Panc1 (cell line): ENCODE measurements around the gene SLC39A7.
A peak's percentile ranks its signal among the peaks of the same experiment; 100 is the strongest.

Source experiments
- CTCF ChIP-seq: fragments of 450-650 bp; IDR thresholded peaks from 2 replicates; pipeline ENCODE4 v1.5.1; 2017; ENCODE audit warnings: mild to moderate bottlenecking
- POLR2AphosphoS5 ChIP-seq: IDR thresholded peaks from 2 replicates; pipeline ENCODE4 v1.6.1; 2012; ENCODE audit warnings: mild to moderate bottlenecking, low read depth, low read length, moderate library complexity
- SIN3A ChIP-seq: IDR thresholded peaks from 2 replicates; pipeline ENCODE4 v1.6.1; 2012; ENCODE audit warnings: low read depth, mild to moderate bottlenecking, low read length, moderate library complexity, borderline replicate concordance; ENCODE audit not compliant: insufficient read depth
- TCF7L2 ChIP-seq: IDR thresholded peaks from 2 replicates; pipeline ENCODE4 v1.6.1; 2011; ENCODE audit warnings: mild to moderate bottlenecking, low read depth, low read length, inconsistent platforms
- TF ChIP-seq, protein P1 (sequence below), 2 experiments: IDR thresholded peaks; 2 replicates each; pipeline ENCODE4 v1.6.1; 2011 to 2012; ENCODE audit warnings: low read depth in 2 of 2, control low read depth in 1 of 2, low read length in 1 of 2, mild to moderate bottlenecking in 1 of 2, moderate library complexity in 1 of 2; ENCODE audit not compliant: insufficient read depth in 1 of 2

GRCh38 chr6:33247977-33248642, 47.4 kb downstream of the SLC39A7 start:
- TF ChIP-seq POLR2AphosphoS5 (0 out of 2 replicates have a peak, but pooled peaks have one; percentile 36), CTCF (peak; percentile 95), SIN3A (0 out of 2 replicates have a peak, but pooled peaks have one; percentile 77), TCF7L2 (no peak)
- TF ChIP-seq, protein P1, sequence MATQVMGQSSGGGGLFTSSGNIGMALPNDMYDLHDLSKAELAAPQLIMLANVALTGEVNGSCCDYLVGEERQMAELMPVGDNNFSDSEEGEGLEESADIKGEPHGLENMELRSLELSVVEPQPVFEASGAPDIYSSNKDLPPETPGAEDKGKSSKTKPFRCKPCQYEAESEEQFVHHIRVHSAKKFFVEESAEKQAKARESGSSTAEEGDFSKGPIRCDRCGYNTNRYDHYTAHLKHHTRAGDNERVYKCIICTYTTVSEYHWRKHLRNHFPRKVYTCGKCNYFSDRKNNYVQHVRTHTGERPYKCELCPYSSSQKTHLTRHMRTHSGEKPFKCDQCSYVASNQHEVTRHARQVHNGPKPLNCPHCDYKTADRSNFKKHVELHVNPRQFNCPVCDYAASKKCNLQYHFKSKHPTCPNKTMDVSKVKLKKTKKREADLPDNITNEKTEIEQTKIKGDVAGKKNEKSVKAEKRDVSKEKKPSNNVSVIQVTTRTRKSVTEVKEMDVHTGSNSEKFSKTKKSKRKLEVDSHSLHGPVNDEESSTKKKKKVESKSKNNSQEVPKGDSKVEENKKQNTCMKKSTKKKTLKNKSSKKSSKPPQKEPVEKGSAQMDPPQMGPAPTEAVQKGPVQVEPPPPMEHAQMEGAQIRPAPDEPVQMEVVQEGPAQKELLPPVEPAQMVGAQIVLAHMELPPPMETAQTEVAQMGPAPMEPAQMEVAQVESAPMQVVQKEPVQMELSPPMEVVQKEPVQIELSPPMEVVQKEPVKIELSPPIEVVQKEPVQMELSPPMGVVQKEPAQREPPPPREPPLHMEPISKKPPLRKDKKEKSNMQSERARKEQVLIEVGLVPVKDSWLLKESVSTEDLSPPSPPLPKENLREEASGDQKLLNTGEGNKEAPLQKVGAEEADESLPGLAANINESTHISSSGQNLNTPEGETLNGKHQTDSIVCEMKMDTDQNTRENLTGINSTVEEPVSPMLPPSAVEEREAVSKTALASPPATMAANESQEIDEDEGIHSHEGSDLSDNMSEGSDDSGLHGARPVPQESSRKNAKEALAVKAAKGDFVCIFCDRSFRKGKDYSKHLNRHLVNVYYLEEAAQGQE (IDR thresholded peaks at IDR 0.05; ENCODE audit: insufficient read depth in 1 of 2, low read depth in 2 of 2, low read length in 1 of 2): no peak
